WERI-Rb-1 (cell line): ENCODE data around the gene RBM23.
"Not testable (repeated sequence)": the region's sequence is repeated elsewhere in the genome, so short reads cannot be mapped to it uniquely, and the experiment has no call there.

Source experiments
- DNase-seq: peaks from one replicate; pipeline ENCODE4 v3.0.0-alpha.2; 2020
- H3K27ac ChIP-seq: fragments of 250-450 bp; sonication (Bioruptor Pico); 2 replicates; pipeline ENCODE4 v1.5.1; 2020; ENCODE audit warnings: mild to moderate bottlenecking, moderate library complexity
- H3K27me3 ChIP-seq: fragments of 250-450 bp; sonication (Bioruptor Pico); 2 replicates; pipeline ENCODE4 v1.5.1; 2021; ENCODE audit warnings: mild to moderate bottlenecking, low read depth, moderate library complexity; ENCODE audit not compliant: insufficient read depth, severe bottlenecking
- H3K36me3 ChIP-seq: fragments of 250-450 bp; sonication (Bioruptor Pico); 2 replicates; pipeline ENCODE4 v1.5.1; 2020; ENCODE audit warnings: mild to moderate bottlenecking, moderate library complexity
- H3K4me3 ChIP-seq: 2 replicates; pipeline ENCODE4 v1.5.1; 2011; ENCODE audit warnings: low read depth, mild to moderate bottlenecking, control low read depth, low read length
- H3K9me3 ChIP-seq: fragments of 250-450 bp; sonication (Bioruptor Pico); 2 replicates; pipeline ENCODE4 v1.5.1; 2021; ENCODE audit warnings: mild to moderate bottlenecking, moderate library complexity; ENCODE audit not compliant: severe bottlenecking
- TF ChIP-seq, protein P1 (sequence below): IDR thresholded peaks from 2 replicates; pipeline ENCODE4 v1.5.1; 2011; ENCODE audit warnings: low read depth, mild to moderate bottlenecking, control low read depth, inconsistent platforms, low read length

Gene RBM23

DNA sequence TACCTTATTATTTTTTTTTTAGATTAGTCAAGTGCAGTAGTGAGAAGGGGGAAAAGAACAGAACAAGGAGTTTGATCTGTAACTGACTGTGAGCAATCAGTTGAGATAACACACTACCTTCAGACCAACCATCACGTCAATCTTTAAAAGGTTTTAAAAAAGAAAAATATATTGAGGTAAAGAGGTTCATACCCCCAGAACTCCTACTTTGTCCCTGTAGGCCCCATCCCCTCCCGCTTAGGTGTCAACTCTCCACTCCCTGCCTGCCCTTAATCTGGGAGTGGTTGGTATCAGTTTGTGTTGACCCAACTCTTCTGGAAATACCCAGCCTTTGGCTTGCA, 66.4 kb downstream of the RBM23 start:
- no peak for DNase-seq
- no peak overlapping the region for H3K27ac ChIP-seq
- no peak overlapping the region for H3K4me3 ChIP-seq
- no peaks in the 10 kb centered on the region for H3K27me3 ChIP-seq
- TF ChIP-seq, protein P1, sequence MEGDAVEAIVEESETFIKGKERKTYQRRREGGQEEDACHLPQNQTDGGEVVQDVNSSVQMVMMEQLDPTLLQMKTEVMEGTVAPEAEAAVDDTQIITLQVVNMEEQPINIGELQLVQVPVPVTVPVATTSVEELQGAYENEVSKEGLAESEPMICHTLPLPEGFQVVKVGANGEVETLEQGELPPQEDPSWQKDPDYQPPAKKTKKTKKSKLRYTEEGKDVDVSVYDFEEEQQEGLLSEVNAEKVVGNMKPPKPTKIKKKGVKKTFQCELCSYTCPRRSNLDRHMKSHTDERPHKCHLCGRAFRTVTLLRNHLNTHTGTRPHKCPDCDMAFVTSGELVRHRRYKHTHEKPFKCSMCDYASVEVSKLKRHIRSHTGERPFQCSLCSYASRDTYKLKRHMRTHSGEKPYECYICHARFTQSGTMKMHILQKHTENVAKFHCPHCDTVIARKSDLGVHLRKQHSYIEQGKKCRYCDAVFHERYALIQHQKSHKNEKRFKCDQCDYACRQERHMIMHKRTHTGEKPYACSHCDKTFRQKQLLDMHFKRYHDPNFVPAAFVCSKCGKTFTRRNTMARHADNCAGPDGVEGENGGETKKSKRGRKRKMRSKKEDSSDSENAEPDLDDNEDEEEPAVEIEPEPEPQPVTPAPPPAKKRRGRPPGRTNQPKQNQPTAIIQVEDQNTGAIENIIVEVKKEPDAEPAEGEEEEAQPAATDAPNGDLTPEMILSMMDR, result no peak
- no peaks in the 10 kb centered on the region for H3K36me3 ChIP-seq
- H3K9me3 ChIP-seq, result no peaks in the 10 kb centered on the region

DNA sequence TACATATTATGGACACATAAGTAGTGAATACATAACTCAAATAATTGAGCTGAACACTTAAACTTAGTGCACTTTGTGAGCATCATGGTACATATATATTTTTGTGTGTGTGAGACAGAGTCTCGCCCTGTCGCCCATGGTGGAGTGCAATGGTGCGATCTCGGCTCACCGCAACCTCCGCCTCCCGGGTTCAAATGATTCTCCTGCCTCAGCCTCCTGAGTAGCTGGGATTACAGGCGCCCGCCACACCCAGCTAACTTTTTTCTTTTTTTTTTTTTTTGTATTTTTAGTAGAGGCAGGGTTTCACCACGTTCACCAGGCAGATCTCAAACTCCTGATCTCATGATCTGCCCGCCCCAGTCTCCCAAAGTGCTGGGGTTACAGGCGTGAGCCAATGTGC, 66.8 kb downstream of the RBM23 start:
- not testable (repeated sequence) for H3K9me3 ChIP-seq, H3K36me3 ChIP-seq, H3K27me3 ChIP-seq, H3K4me3 ChIP-seq, DNase-seq, H3K27ac ChIP-seq

- H3K9me3 ChIP-seq, result no peaks in the 10 kb centered on the region
- no peaks in the 10 kb centered on the region for H3K27me3 ChIP-seq
- H3K36me3 ChIP-seq, result no peaks in the 10 kb centered on the region
- no peak overlapping the region for H3K27ac ChIP-seq
- TF ChIP-seq, protein P1, result no peak
- no peak for DNase-seq
- H3K4me3 ChIP-seq, result no peak overlapping the region
Observed at GRCh38 chr14:22850944-22851764, 67.8 kb downstream of the RBM23 start.

- Histone ChIP-seq H3K9me3 (no peaks in the 10 kb centered on the region), H3K27me3 (no peaks in the 10 kb centered on the region), H3K36me3 (no peaks in the 10 kb centered on the region), H3K27ac (no peak overlapping the region), H3K4me3 (no peak overlapping the region)
- no peak for DNase-seq
- TF ChIP-seq, protein P1, result no peak
Observed at GRCh38 chr14:22849212-22849819, 69.6 kb downstream of the RBM23 start.

GRCh38 chr14:22848351-22849164, 70.4 kb downstream of the RBM23 start:
- Histone ChIP-seq H3K27ac (no peak overlapping the region), H3K4me3 (no peak overlapping the region), H3K36me3 (no peaks in the 10 kb centered on the region), H3K27me3 (no peaks in the 10 kb centered on the region), H3K9me3 (no peaks in the 10 kb centered on the region)
- TF ChIP-seq, protein P1, result no peak
- no peak for DNase-seq

DNA sequence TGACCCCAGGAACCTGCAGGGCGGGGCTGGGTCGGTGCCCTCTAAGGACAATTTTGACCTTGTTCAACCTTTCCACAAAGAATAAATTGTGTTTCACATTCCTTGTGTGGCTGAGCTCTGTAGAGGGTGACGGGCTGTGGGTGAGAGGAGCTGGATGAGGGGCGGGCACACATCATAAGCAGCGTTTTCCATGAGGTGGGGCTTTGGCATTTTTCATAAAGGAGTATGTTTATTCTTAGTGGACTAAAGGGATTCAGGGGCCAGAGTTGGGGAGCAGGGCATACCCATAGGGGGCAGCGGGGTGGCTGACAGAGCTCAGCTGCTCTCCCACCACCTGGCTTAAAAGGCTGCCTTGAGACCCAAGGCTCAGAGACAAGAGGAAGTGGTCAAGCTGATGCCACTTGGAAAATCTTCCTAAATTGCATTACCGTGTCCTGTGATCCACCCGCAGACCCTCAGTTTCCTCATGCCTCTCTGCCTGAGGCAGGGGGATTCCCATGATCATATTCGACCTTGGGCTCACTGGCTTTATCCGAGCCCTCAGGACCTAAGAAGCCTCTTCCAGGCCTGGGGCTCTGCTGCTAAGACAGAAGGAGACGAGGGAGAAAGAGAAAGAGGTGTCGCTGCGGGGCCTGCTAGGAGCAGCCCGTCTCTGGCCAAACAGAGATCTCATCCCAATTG, 71.1 kb downstream of the RBM23 start:
- TF ChIP-seq, protein P1, result 0 out of 2 replicates have a peak, but pooled peaks have one; percentile 13
- no peak for DNase-seq
- H3K27ac ChIP-seq, result no peak overlapping the region

More for the DNA sequence above, 71.1 kb downstream of the RBM23 start:
- H3K9me3 ChIP-seq, result no peaks in the 10 kb centered on the region
- H3K4me3 ChIP-seq, result no peak overlapping the region
- H3K36me3 ChIP-seq, result no peaks in the 10 kb centered on the region
- H3K27me3 ChIP-seq, result no peaks in the 10 kb centered on the region
